Measurements from ENCODE around the gene IFI27L1. TPM values are rescaled to one million over a fixed set of nuclear protein-coding genes. Genes with fewer than 3 reads are reported as not detected.

Gene IFI27L1
- total and polyA plus RNA-seq, 2 of the 13 experiments (the other 11 are each of a cell fraction or from before 2014, with no cell fraction given): 11.9 to 19.0 TPM

GRCh38 chr14:94058128-94058673 is 22.9 kb upstream of the IFI27L1 start (continued):
- TF ChIP-seq ZMYM4 (CRISPR knock-in tag; IDR thresholded peaks at IDR 0.05) (0 out of 2 replicates have a peak, but pooled peaks have one; percentile 3), ZNF605 (CRISPR knock-in tag; IDR thresholded peaks at IDR 0.05) (0 out of 2 replicates have a peak, but pooled peaks have one; percentile 32), ASH2L (IDR thresholded peaks at IDR 0.05; ENCODE audit: insufficient read length, low read depth, low read length) (peak; percentile 36), GTF3A (CRISPR knock-in tag; conservative IDR thresholded peaks at IDR 0.05) (no peak), PAX8 (CRISPR knock-in tag; IDR thresholded peaks at IDR 0.05; ENCODE audit: borderline replicate concordance) (no peak)

- H3K4me2 ChIP-seq (ENCODE audit: low read depth, low read length): peak overlapping the region; percentile 65
- peak; percentile 93 for DNase-seq (ENCODE audit: low spot score)
- H3K9ac ChIP-seq (ENCODE audit: insufficient read depth, low read depth, low read length): peak overlapping the region; percentile 71
- H4K20me1 ChIP-seq (ENCODE audit: insufficient read depth, low read length): no peaks in the 10 kb centered on the region
- CTCF ChIA-PET (ENCODE audit: low intra/inter-chr PET ratio, low total read pairs): no interaction called here
- no peaks in the 10 kb centered on the region for H3K27me3 ChIP-seq (ENCODE audit: control insufficient read depth in 1 of 2, insufficient read depth in 2 of 2, low read length in 2 of 2)
- peaks cover 49% of the 10 kb centered on the region for H3K4me1 ChIP-seq (ENCODE audit: insufficient read depth, low read length)
- peaks cover 28 to 73% of the 10 kb centered on the region in 2 experiments for H3K36me3 ChIP-seq (replicated peaks in 1 of 2; ENCODE audit: control insufficient read depth in 1 of 2, insufficient read depth in 2 of 2, low read length in 2 of 2)
- WGBS (ENCODE audit: low lambda C conversion rate): 24% methylated on average over 5 of the region's 5 CpGs
- H3K27ac ChIP-seq (ENCODE audit: extremely low read length, insufficient read depth, low read length): peak overlapping the region; percentile 92
- peak; percentile 88 for FAIRE-seq
- no peak overlapping the region for H2AFZ ChIP-seq (ENCODE audit: low read length)
- intact Hi-C loops (cut with micrococcal nuclease; ENCODE audit: unreplicated experiment) (no loop called here), in situ Hi-C loops (cut with HindIII; ENCODE audit: extremely low pct_ligation_motif_present, low pct_unique_long_range_greater_than_20kb) (loop anchor here (10.0 kb wide), 1 partner anchor 246 kb away; no protein-coding TSS in a partner anchor)
- H3K9me3 ChIP-seq (ENCODE audit: low read length): no peaks in the 10 kb centered on the region
- POLR2A ChIA-PET: interaction anchor here (0.8 to 1.9 kb wide), 5 partner anchors 17 to 100 kb away, joined by 3 to 7 read pairs (median 4); partner anchors contain the start of genes DDX24 and IFI27L1
- peak; percentile 92 for ATAC-seq
- peak overlapping the region in 1 of 3 experiments; percentile 15; a peak in 1 of 6 replicates for H3K4me3 ChIP-seq (replicated peaks in 1 of 3; ENCODE audit: insufficient read depth in 1 of 3, low read depth in 2 of 3, low read length in 3 of 3)
- BruUV-seq (replicated peaks): no TSS peak
- peaks cover 33% of the 10 kb centered on the region for H3K79me2 ChIP-seq (ENCODE audit: insufficient read depth, low read length)
- TF ChIP-seq ETV5 (CRISPR knock-in tag; IDR thresholded peaks at IDR 0.05; ENCODE audit: borderline replicate concordance) (peak; percentile 47; the same call in 1 of the 2 replicates), ZNF557 (CRISPR knock-in tag; IDR thresholded peaks at IDR 0.05) (peak; percentile 22; the same call in 1 of the 2 replicates), RCOR2 (CRISPR knock-in tag; IDR thresholded peaks at IDR 0.05) (peak; percentile 45; the same call in 1 of the 2 replicates), CTCF (CRISPR knock-in tag; IDR thresholded peaks at IDR 0.05) (no peak), ARID4A (CRISPR knock-in tag; IDR thresholded peaks at IDR 0.05; ENCODE audit: borderline replicate concordance) (peak; percentile 46; the same call in 1 of the 2 replicates), SRF (IDR thresholded peaks at IDR 0.05; ENCODE audit: low read depth, low read length) (no peak), GATAD2A (CRISPR knock-in tag; IDR thresholded peaks at IDR 0.05) (peak; percentile 81), ZBTB49 (CRISPR knock-in tag; IDR thresholded peaks at IDR 0.05; ENCODE audit: borderline replicate concordance) (no peak), RAD51 (IDR thresholded peaks at IDR 0.05; ENCODE audit: borderline replicate concordance) (no peak)
Observed at GRCh38 chr14:94058674-94059138, 22.4 kb upstream of the IFI27L1 start.
